ENCODE measurements around the gene ZNF554. TPM values are rescaled to one million over a fixed set of nuclear protein-coding genes. Genes with fewer than 3 reads are reported as not detected.
"Not testable (repeated sequence)": the region's sequence is repeated elsewhere in the genome, so short reads cannot be mapped to it uniquely, and the experiment has no call there.

The ZNF554 gene
- total RNA-seq, 1 experiment from 2014 or later = 4.8 TPM

GRCh38 chr19:2867025-2867991 is 47.6 kb downstream of the ZNF554 start, which contains the start of gene ZNF556:
TSS of gene ZNF556 (plus strand) at chr19:2867335. CDS start at chr19:2867422, 87 bp downstream.
- peak; percentile 44 for DNase-seq (ENCODE audit: low spot score)

GRCh38 chr19:2869618-2870017 is 50.0 kb downstream of the ZNF554 start:
- no peak for DNase-seq (ENCODE audit: low spot score)

GRCh38 chr19:2872175-2872574 is 52.5 kb downstream of the ZNF554 start:
- not testable (repeated sequence) for DNase-seq (ENCODE audit: low spot score)

- DNase-seq (ENCODE audit: low spot score) = no peak
These were observed 58.0 kb downstream of the ZNF554 start for GRCh38 chr19:2877398-2878331.

GRCh38 chr19:2883686-2884439 is 64.2 kb downstream of the ZNF554 start:
- no peak for DNase-seq (ENCODE audit: low spot score)

GRCh38 chr19:2885736-2886135 is 66.1 kb downstream of the ZNF554 start:
- DNase-seq (ENCODE audit: low spot score) = no peak

Other genes starting within 250 kb of the ZNF554 start
- gene GNG7, start 117.2 kb upstream of the ZNF554 start, total RNA-seq (2014; rRNA removed; shearing (Covaris generic)) = 0.38 and 1.1 TPM in 2 replicates
- 14.9 and 18.3 TPM in 2 replicates for gene DIRAS1, start 98.5 kb upstream of the ZNF554 start, total RNA-seq (2014; rRNA removed; shearing (Covaris generic))
- 91.0 and 100 TPM in 2 replicates for gene SLC39A3, start 79.9 kb upstream of the ZNF554 start, total RNA-seq (2014; rRNA removed; shearing (Covaris generic))
- gene SGTA, start 36.6 kb upstream of the ZNF554 start, total RNA-seq (2014; rRNA removed; shearing (Covaris generic)) = 112 and 114 TPM in 2 replicates
- 390 and 397 TPM in 2 replicates for gene THOP1, start 34.4 kb upstream of the ZNF554 start, total RNA-seq (2014; rRNA removed; shearing (Covaris generic))
- gene ZNF555, start 21.6 kb downstream of the ZNF554 start, total RNA-seq (2014; rRNA removed; shearing (Covaris generic)) = 8.2 and 8.4 TPM in 2 replicates
- not detected in 2 replicates for gene ZNF556, start 47.5 kb downstream of the ZNF554 start, total RNA-seq (2014; rRNA removed; shearing (Covaris generic))
- gene ZNF57, start 81.1 kb downstream of the ZNF554 start, total RNA-seq (2014; rRNA removed; shearing (Covaris generic)) = 7.2 and 9.2 TPM in 2 replicates
- 6.5 and 9.0 TPM in 2 replicates for gene ZNF77, start 125.1 kb downstream of the ZNF554 start, total RNA-seq (2014; rRNA removed; shearing (Covaris generic))
- 4.8 and 6.3 TPM in 2 replicates for gene TLE6, start 157.7 kb downstream of the ZNF554 start, total RNA-seq (2014; rRNA removed; shearing (Covaris generic))
- gene TLE2, start 209.4 kb downstream of the ZNF554 start, total RNA-seq (2014; rRNA removed; shearing (Covaris generic)) = 2.3 and 2.4 TPM in 2 replicates
- 521 and 529 TPM in 2 replicates for gene TLE5, start 242.6 kb downstream of the ZNF554 start, total RNA-seq (2014; rRNA removed; shearing (Covaris generic))